Heart left ventricle (tissue), 16 donors: ENCODE measurements around the gene PARD3B. TPM values are rescaled to one million over a fixed set of nuclear protein-coding genes. Genes with fewer than 3 reads are reported as not detected.

Experiments
- ATAC-seq, 4 donors: fragments of 200-7000 bp; cut with Tn5 transposase; one replicate each; pipeline ENCODE4 v1.9.1; 2020 to 2022; ENCODE audit warnings: moderate library complexity in 4 of 4, mild to moderate bottlenecking in 3 of 4, moderate number of reproducible peaks in 1 of 4
- DNase-seq, 5 donors: peaks; one replicate each; pipeline ENCODE4 v3.0.0-alpha.2; 2020
- H3K27ac ChIP-seq, 12 donors: fragments of 200-600 bp; sonication (generic) in 4 of 12; one replicate each; pipeline versions ENCODE4 v1.5.0 to v1.8.0; 2016 to 2022; ENCODE audit warnings: mild to moderate bottlenecking in 2 of 12
- H3K27me3 ChIP-seq, 9 donors: fragments of 200-600 bp; sonication (generic) in 2 of 9; one replicate each; pipeline versions ENCODE4 v1.5.1 to v1.8.0; 2016 to 2022; ENCODE audit warnings: mild to moderate bottlenecking in 3 of 9
- H3K36me3 ChIP-seq, 9 donors: fragments of 200-600 bp; sonication (generic) in 2 of 9; one replicate each; pipeline versions ENCODE4 v1.5.0 to v1.8.0; 2018 to 2022; ENCODE audit warnings: mild to moderate bottlenecking in 2 of 9
- H3K4me1 ChIP-seq, 12 donors: fragments of 200-600 bp; sonication (generic) in 4 of 12; one replicate each; pipeline versions ENCODE4 v1.5.0 to v1.8.0; 2016 to 2022; ENCODE audit warnings: mild to moderate bottlenecking in 3 of 12
- H3K4me3 ChIP-seq, 12 donors: fragments of 200-600 bp; sonication (generic) in 4 of 12; one replicate each; pipeline versions ENCODE4 v1.5.0 to v1.8.0; 2017 to 2022; ENCODE audit warnings: mild to moderate bottlenecking in 9 of 12, moderate library complexity in 4 of 12
- H3K9me3 ChIP-seq, 12 donors: fragments of 200-600 bp; sonication (generic) in 4 of 12; one replicate each; pipeline versions ENCODE4 v1.5.0 to v1.8.0; 2016 to 2022; ENCODE audit warnings: mild to moderate bottlenecking in 1 of 12
- CTCF ChIP-seq, 12 donors: fragments of 200-600 bp; sonication (generic) in 4 of 12; IDR thresholded peaks; one replicate each; pipeline versions ENCODE4 v1.5.0 to v1.8.0; 2018 to 2022; ENCODE audit warnings: antibody characterized with exemption in 12 of 12, mild to moderate bottlenecking in 5 of 12
- POLR2A ChIP-seq, 2 donors: fragments of 450-650 bp; IDR thresholded peaks; one replicate each; pipeline ENCODE4 v1.6.1; 2017; ENCODE audit warnings: antibody characterized with exemption in 2 of 2, mild to moderate bottlenecking in 2 of 2, moderate library complexity in 2 of 2
- WGBS, 4 donors: extraction: QIAGEN DNeasy Blood & Tissue Kit in 2 of 4; methylation state at CpG; one replicate each; pipeline versions ENCODE4 v1.1.5 to v1.1.7; 2013 to 2018; 5-methylcytosine and 5-hydroxymethylcytosine counted together
- intact Hi-C, 10 donors: fragments of 100-400 bp; cut with DNase I; formaldehyde crosslinking; loops; one replicate each; pipeline versions ENCODE4 v1.11.1 to v1.14.2; 2022
- polyA plus RNA-seq, 2 donors: library from polyadenylated mRNA; stranded (reverse); fragments of 200-250 nt; gene quantifications; one replicate each; pipeline ENCODE4 v1.2.3, GENCODE V29; 2013
- total RNA-seq, 9 donors: library from RNA; depleted of rRNA in 2 of 9; stranded (reverse); fragments of >200 nt in 2 of 9; fragmentation: NEBNext Ultra II Directional in 3 of 9; extraction: Animal tissue kit (Norgen Biotek cat#: 25700) in 3 of 9; gene quantifications; one replicate each; pipeline versions ENCODE4 v1.1.0 to v1.2.4, GENCODE V29; 2016 to 2023
- donor health status: ischemic (EF 13 %, LVEDD 7.1; RV severe dilation, severe dysfunction).
- donor health status: healthy with polysubstance abuse.
- donor health status: DM: no; HTN: yes; CAD: no.
- donor health status: DM: no; HTN: no; CAD: no.
- donor health status: ischemic (EF 25% LVEDD 6.9; RV normal size, moderate dysfunction).
- donor health status: ischemic (EF 25% LVEDD 5.7; RV mildly dilated, moderate dysfunction).
- donor health status: healthy.
- donor health status: DM: yes; HTN: yes; CAD: no.
- donor health status: ischemic (EF 35%, LVEDD 5.7; RV mildly dilated, moderate dysfunction).
- donor health status: nonischemic (EF 11% LVEDD 7.7; RV severe dilation, severe dysfunction).
- donor health status: DM: yes; HTN: yes; CAD: no.
- donor health status: PGD.
- donor health status: ischemic (EF 29% LVEDD 5.4; RV normal size, mild dysfunction).
- donor health status: nonischemic (EF 23%, LVEDD 6.1; RV moderate dilation, normal function).

Gene PARD3B
- total and polyA plus RNA-seq, 11 donors, result 0.71 to 15.1 (median 6.2) TPM

- Histone ChIP-seq H3K4me1 (peaks cover 0 to 11% (median 2%) of the 10 kb centered on the region in 12 donors), H3K9me3 (no peaks in the 10 kb centered on the region), H3K27me3 (no peaks in the 10 kb centered on the region), H3K36me3 (no peaks in the 10 kb centered on the region), H3K4me3 (no peak overlapping the region), H3K27ac (no peak overlapping the region)
- intact Hi-C loops, result no loop called here
- WGBS, 4 donors, result 83 to 88% (median 86%) methylated on average over 2 of the region's 2 CpGs
- ATAC-seq (no peak), DNase-seq (no peak)
- TF ChIP-seq CTCF (IDR thresholded peaks at IDR 0.05) (no peak), POLR2A (IDR thresholded peaks at IDR 0.05) (no peak)
Observed at GRCh38 chr2:205658068-205658467, 1112.8 kb downstream of the PARD3B start.

GRCh38 chr2:205658572-205658971, 1113.3 kb downstream of the PARD3B start:
- Histone ChIP-seq H3K36me3 (no peaks in the 10 kb centered on the region), H3K4me1 (peaks cover 0 to 11% (median 2%) of the 10 kb centered on the region in 12 donors), H3K9me3 (no peaks in the 10 kb centered on the region), H3K27ac (no peak overlapping the region), H3K4me3 (no peak overlapping the region), H3K27me3 (no peaks in the 10 kb centered on the region)
- TF ChIP-seq POLR2A (IDR thresholded peaks at IDR 0.05) (no peak), CTCF (IDR thresholded peaks at IDR 0.05) (no peak)
- WGBS, 4 donors, result 94 to 100% (median 97%) methylated on average over 2 of the region's 2 CpGs
- ATAC-seq (no peak), DNase-seq (no peak)
- intact Hi-C loops, result no loop called here

GRCh38 chr2:205659922-205660321, 1114.6 kb downstream of the PARD3B start:
- Histone ChIP-seq H3K27ac (no peak overlapping the region), H3K9me3 (no peaks in the 10 kb centered on the region), H3K27me3 (no peaks in the 10 kb centered on the region), H3K36me3 (no peaks in the 10 kb centered on the region), H3K4me3 (no peak overlapping the region), H3K4me1 (peaks cover 0 to 11% (median 2%) of the 10 kb centered on the region in 12 donors)
- intact Hi-C loops, result no loop called here
- ATAC-seq (no peak), DNase-seq (no peak)
- 78 to 90% (median 80%) methylated on average over 7 to 8 of the region's 8 CpGs for WGBS, 4 donors
- no peak for TF ChIP-seq POLR2A (IDR thresholded peaks at IDR 0.05)
- no peak for TF ChIP-seq CTCF (IDR thresholded peaks at IDR 0.05)

- 47 to 53% (median 50%) methylated on average over 8 of the region's 8 CpGs for WGBS, 4 donors
- intact Hi-C loops, result no loop called here
- H3K4me1 ChIP-seq, result peaks cover 0 to 11% (median 2%) of the 10 kb centered on the region in 12 donors
- TF ChIP-seq POLR2A (IDR thresholded peaks at IDR 0.05) (no peak), CTCF (IDR thresholded peaks at IDR 0.05) (no peak)
- H3K4me3 ChIP-seq, result no peak overlapping the region
- no peaks in the 10 kb centered on the region for H3K36me3 ChIP-seq
- ATAC-seq, result peak in 3 of 4 donors; percentile 13 to 80 (median 62)
- no peaks in the 10 kb centered on the region for H3K9me3 ChIP-seq
- H3K27me3 ChIP-seq, result no peaks in the 10 kb centered on the region
- DNase-seq, result peak in 2 of 5 donors; percentile 30 to 39
- peak overlapping the region in 2 of 12 donors; percentile 34 to 48 for H3K27ac ChIP-seq
Observed at GRCh38 chr2:205660521-205661124, 1115.3 kb downstream of the PARD3B start.
